ENCODE measurements around the gene PRKG1. TPM values are rescaled to one million over a fixed set of nuclear protein-coding genes. Genes with fewer than 3 reads are reported as not detected.

PRKG1 gene
- total and polyA plus RNA-seq, 2 of the 4 experiments (the other 2 are of a cell fraction) = 3.5 to 18.3 TPM

DNA sequence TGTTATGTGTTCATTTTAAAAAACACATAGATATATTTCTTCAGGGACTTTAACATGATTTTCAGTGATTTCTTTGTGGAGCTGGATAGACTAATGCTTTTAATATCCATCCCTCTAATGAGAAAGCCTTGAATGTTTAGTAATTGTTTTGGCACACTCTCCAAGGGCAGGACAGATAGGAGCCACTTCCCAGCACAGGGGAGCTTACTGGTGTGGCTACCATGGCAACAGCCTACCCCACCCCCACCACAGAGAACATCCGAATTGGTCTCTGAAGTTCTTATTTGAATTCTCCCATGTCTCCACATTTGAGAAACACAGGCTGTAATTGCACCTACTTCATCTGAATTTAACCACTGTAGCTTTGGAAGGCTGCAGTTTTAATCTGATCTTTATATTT is 87.7 kb downstream of the PRKG1 start:
- CTCF ChIA-PET = interaction anchor here (0.5 kb wide), 1 partner anchor 77 kb away, joined by 7 read pairs; no protein-coding TSS in a partner anchor
- Histone ChIP-seq H3K23ac (ENCODE audit: low read depth, low read length) (no peak overlapping the region), H4K5ac (ENCODE audit: low read depth, low read length) (no peak overlapping the region), H3K4ac (ENCODE audit: low read depth, low read length) (no peak overlapping the region), H4K20me1 (ENCODE audit: insufficient read depth, low read length) (no peaks in the 10 kb centered on the region), H3K27ac (ENCODE audit: insufficient read depth, low read length) (no peak overlapping the region), H3K18ac (ENCODE audit: low read depth, low read length) (no peak overlapping the region), H2BK120ac (ENCODE audit: low read depth, low read length) (no peak overlapping the region), H4K8ac (ENCODE audit: low read depth in 2 of 2, low read length in 2 of 2) (0 out of 4 replicates have a peak overlapping the region, but pooled peaks of 1 of the 2 experiments have one; percentile 15), H3K4me3 (ENCODE audit: insufficient read depth, low read depth, low read length) (no peak overlapping the region), H3K4me1 (ENCODE audit: control insufficient read depth, insufficient read depth, low read length) (no peaks in the 10 kb centered on the region; the same call in 1 of the 2 replicates), H3K36me3 (ENCODE audit: control insufficient read depth, insufficient read depth, low read length) (no peaks in the 10 kb centered on the region), H3K56ac (ENCODE audit: extremely low read depth, insufficient read depth, low read length) (no peak overlapping the region), H2BK5ac (ENCODE audit: low read depth, low read length, poor library complexity, severe bottlenecking) (no peak overlapping the region), H3K27me3 (ENCODE audit: control insufficient read depth, insufficient read depth, low read length) (no peaks in the 10 kb centered on the region), H3K4me2 (ENCODE audit: low read depth, low read length) (no peak overlapping the region), H2AK5ac (ENCODE audit: low read depth, low read length) (no peak overlapping the region), H2BK15ac (ENCODE audit: low read depth, low read length) (no peak overlapping the region), H3K14ac (replicated peaks; ENCODE audit: low read depth, low read length) (no peak overlapping the region), H3K79me1 (ENCODE audit: low read depth in 1 of 2, low read length in 2 of 2) (peaks cover 2 to 7% of the 10 kb centered on the region in 2 experiments; a peak in 2 of 4 replicates), H3K9ac (ENCODE audit: low read depth, low read length) (no peak overlapping the region), H2BK20ac (ENCODE audit: low read depth, low read length) (no peak overlapping the region), H4K91ac (ENCODE audit: insufficient read depth, low read depth, low read length) (no peak overlapping the region), H2AFZ (replicated peaks; ENCODE audit: low read length, poor library complexity) (no peak overlapping the region), H3K9me1 (ENCODE audit: insufficient read depth, low read length) (no peaks in the 10 kb centered on the region; the same call in 1 of the 2 replicates), H3K9me3 (ENCODE audit: control insufficient read depth, insufficient read depth, low read length) (no peaks in the 10 kb centered on the region), H2AK9ac (replicated peaks; ENCODE audit: low read depth, low read length, poor library complexity) (no peak overlapping the region)
- DNase-seq (no peak), ATAC-seq (ENCODE audit: low read depth) (no peak)
- dilution Hi-C loops (cut with HindIII; ENCODE audit: low sequenced_read_pairs, unreplicated experiment) = no loop called here
- TF ChIP-seq, protein P1, sequence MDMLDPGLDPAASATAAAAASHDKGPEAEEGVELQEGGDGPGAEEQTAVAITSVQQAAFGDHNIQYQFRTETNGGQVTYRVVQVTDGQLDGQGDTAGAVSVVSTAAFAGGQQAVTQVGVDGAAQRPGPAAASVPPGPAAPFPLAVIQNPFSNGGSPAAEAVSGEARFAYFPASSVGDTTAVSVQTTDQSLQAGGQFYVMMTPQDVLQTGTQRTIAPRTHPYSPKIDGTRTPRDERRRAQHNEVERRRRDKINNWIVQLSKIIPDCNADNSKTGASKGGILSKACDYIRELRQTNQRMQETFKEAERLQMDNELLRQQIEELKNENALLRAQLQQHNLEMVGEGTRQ (IDR thresholded peaks at IDR 0.05; ENCODE audit: low read depth, low read length) = no peak
- TF ChIP-seq NFE2L2 (IDR thresholded peaks at IDR 0.05; ENCODE audit: low read depth, low read length) (no peak), RCOR1 (IDR thresholded peaks at IDR 0.05; ENCODE audit: insufficient replicate concordance, low read length) (no peak), MAZ (IDR thresholded peaks at IDR 0.05; ENCODE audit: borderline replicate concordance, low read depth, low read length) (no peak), MAFK (IDR thresholded peaks at IDR 0.05; ENCODE audit: low read depth, low read length) (no peak), RAD21 (IDR thresholded peaks at IDR 0.05; ENCODE audit: low read length) (no peak)
- TF ChIP-seq, protein P2, sequence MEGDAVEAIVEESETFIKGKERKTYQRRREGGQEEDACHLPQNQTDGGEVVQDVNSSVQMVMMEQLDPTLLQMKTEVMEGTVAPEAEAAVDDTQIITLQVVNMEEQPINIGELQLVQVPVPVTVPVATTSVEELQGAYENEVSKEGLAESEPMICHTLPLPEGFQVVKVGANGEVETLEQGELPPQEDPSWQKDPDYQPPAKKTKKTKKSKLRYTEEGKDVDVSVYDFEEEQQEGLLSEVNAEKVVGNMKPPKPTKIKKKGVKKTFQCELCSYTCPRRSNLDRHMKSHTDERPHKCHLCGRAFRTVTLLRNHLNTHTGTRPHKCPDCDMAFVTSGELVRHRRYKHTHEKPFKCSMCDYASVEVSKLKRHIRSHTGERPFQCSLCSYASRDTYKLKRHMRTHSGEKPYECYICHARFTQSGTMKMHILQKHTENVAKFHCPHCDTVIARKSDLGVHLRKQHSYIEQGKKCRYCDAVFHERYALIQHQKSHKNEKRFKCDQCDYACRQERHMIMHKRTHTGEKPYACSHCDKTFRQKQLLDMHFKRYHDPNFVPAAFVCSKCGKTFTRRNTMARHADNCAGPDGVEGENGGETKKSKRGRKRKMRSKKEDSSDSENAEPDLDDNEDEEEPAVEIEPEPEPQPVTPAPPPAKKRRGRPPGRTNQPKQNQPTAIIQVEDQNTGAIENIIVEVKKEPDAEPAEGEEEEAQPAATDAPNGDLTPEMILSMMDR (conservative IDR thresholded peaks at IDR 0.05; ENCODE audit: low read depth, low read length) = no peak
- POLR2A ChIA-PET (ENCODE audit: unreplicated experiment) = no interaction called here
- no TSS peak for BruUV-seq (replicated peaks)
- intact Hi-C loops (cut with micrococcal nuclease) = no loop called here
- in situ Hi-C loops (cut with MboI; ENCODE audit: low sequenced_read_pairs) = no loop called here
- WGBS, 2 experiments (ENCODE audit: extremely low coverage in 2 of 2, insufficient read length in 1 of 2) = no CpG with 5 or more reads among the region's 1 CpG
